Natural killer cell treated with Interleukin-12 subunit alpha and Interleukin-12 subunit beta and Interleukin-15 and Interleukin-18, amount 100 ng/mL, for 72 hours (primary cell): ENCODE results near the gene ICE2. TPM values are rescaled to one million over a fixed set of nuclear protein-coding genes. Genes with fewer than 3 reads are reported as not detected.
A peak's percentile ranks its signal among the peaks of the same experiment; 100 is the strongest.

Experiments used
- ATAC-seq, 2 donors: fragments of 150-1000 bp; cut with Tn5 transposase in 1 of 2; sonication (Bioruptor Pico), chemical (Tn5 transposase) in 1 of 2; 2 replicates each; pipeline ENCODE4 v1.10.0; 2021
- DNase-seq: peaks from one replicate; pipeline ENCODE4 v3.0.0; 2022; ENCODE audit warnings: low spot score
- H3K27ac Mint-ChIP-seq, 2 donors: 1 replicate in 1 of 2; 2 replicates in 1 of 2; pipeline ENCODE4 v1.8.0; 2022; ENCODE audit warnings: mixed read lengths in 2 of 2, mild to moderate bottlenecking in 1 of 2, moderate library complexity in 1 of 2
- H3K27me3 Mint-ChIP-seq, 2 donors: 1 replicate in 1 of 2; 2 replicates in 1 of 2; pipeline ENCODE4 v1.8.0; 2022; ENCODE audit warnings: mixed read lengths in 2 of 2
- H3K36me3 Mint-ChIP-seq: one replicate; pipeline ENCODE4 v1.8.0; 2022; ENCODE audit warnings: mixed read lengths
- H3K4me1 Mint-ChIP-seq, 2 donors: 1 replicate in 1 of 2; 2 replicates in 1 of 2; pipeline ENCODE4 v1.8.0; 2022; ENCODE audit warnings: low read depth in 2 of 2, mixed read lengths in 2 of 2, mild to moderate bottlenecking in 1 of 2
- H3K4me3 Mint-ChIP-seq: one replicate; pipeline ENCODE4 v1.8.0; 2022; ENCODE audit warnings: mixed read lengths
- H3K9me3 Mint-ChIP-seq: 2 replicates; pipeline ENCODE4 v1.8.0; 2022; ENCODE audit warnings: mixed read lengths
- total RNA-seq, 2 donors: library from RNA; stranded (reverse); gene quantifications; one replicate each; pipeline ENCODE4 v1.2.3, GENCODE V29; 2022

The ICE2 gene
- total RNA-seq, 2 donors from 2014 or later = 38.9 to 79.4 TPM

DNA sequence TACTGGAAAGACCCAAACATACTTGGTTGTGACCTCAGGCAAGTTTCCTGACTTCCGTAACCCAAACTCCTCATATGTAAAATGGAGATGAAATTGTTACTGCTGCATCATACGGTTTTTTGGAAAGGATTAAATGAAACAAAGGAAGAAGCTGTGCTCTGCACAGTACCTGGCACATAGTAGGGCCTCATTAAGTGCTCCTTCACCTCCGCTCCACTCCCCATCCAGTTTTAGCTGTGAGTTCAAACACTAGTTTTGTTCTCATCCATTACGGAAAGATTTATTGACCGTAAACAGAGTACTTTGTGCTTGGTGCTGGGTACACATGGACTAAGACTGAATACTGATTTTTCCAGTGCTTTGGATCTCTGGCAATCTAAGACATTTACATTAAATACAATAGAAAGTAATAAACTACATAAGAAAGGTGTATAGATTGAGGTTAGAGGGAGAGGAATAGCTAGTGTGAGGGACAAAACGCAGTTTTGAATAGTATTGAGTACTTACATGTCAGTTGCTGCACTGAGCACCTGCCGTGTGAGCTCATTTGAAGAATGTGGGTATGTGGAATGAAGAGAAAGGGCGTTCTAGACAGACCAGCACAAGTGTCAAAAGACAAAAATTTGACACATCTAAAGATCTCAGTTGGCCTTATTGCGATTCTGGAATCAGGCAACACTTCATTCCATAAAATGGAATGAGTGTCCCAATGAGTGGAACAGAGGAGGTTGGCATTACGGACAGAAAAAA, 594 bp upstream of the ICE2 start:
- H3K36me3 Mint-ChIP-seq = peaks cover 12% of the 10 kb centered on the region
- DNase-seq (no peak), ATAC-seq (no peak)
- no peaks in the 10 kb centered on the region for H3K9me3 Mint-ChIP-seq
- peak overlapping the region; percentile 99 for H3K4me3 Mint-ChIP-seq
- peak overlapping the region; percentile 92 to 96 for H3K27ac Mint-ChIP-seq
- no peaks in the 10 kb centered on the region for H3K27me3 Mint-ChIP-seq
- peaks cover 34 to 44% of the 10 kb centered on the region in 2 donors for H3K4me1 Mint-ChIP-seq

- H3K36me3 Mint-ChIP-seq = peaks cover 15% of the 10 kb centered on the region
- H3K27me3 Mint-ChIP-seq = no peaks in the 10 kb centered on the region
- no peaks in the 10 kb centered on the region for H3K9me3 Mint-ChIP-seq
- H3K27ac Mint-ChIP-seq = peak overlapping the region; percentile 92 to 96
- DNase-seq (no peak), ATAC-seq (no peak)
- peaks cover 32 to 46% of the 10 kb centered on the region in 2 donors for H3K4me1 Mint-ChIP-seq
- peak overlapping the region; percentile 99 for H3K4me3 Mint-ChIP-seq
These were observed 901 bp downstream of the ICE2 start for GRCh38 chr15:60477916-60478565.

GRCh38 chr15:60477164-60477563, 1.8 kb downstream of the ICE2 start:
- peak overlapping the region; percentile 99 for H3K4me3 Mint-ChIP-seq
- H3K9me3 Mint-ChIP-seq = no peaks in the 10 kb centered on the region
- H3K27me3 Mint-ChIP-seq = no peaks in the 10 kb centered on the region
- H3K27ac Mint-ChIP-seq = peak overlapping the region; percentile 92 to 96
- peaks cover 33 to 48% of the 10 kb centered on the region in 2 donors for H3K4me1 Mint-ChIP-seq
- peaks cover 19% of the 10 kb centered on the region for H3K36me3 Mint-ChIP-seq
- no peak for DNase-seq
- no peak for ATAC-seq

DNA sequence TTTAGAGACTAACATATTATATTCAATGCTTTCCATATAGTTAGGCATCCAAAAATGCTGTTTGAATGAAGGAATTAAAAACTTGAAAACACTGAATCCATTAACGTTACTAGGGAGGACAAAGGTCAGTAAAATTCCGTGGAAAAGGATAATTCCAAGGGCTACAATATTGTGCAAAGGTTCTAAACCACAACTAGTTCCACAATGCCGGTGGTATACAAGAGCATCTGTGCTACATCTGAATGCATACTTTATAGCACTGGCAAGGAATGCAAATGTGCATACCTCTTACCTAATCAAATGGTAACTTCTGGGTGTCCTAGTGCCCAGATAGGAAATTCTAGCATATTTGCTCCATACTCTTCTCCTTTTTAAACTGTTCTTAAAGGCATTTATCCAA, 2.2 kb downstream of the ICE2 start:
- H3K4me1 Mint-ChIP-seq = peaks cover 33 to 48% of the 10 kb centered on the region in 2 donors
- H3K27ac Mint-ChIP-seq = no peak overlapping the region
- H3K27me3 Mint-ChIP-seq = no peaks in the 10 kb centered on the region
- DNase-seq (no peak), ATAC-seq (no peak)
- peaks cover 19% of the 10 kb centered on the region for H3K36me3 Mint-ChIP-seq
- peak overlapping the region; percentile 32 for H3K4me3 Mint-ChIP-seq
- H3K9me3 Mint-ChIP-seq = no peaks in the 10 kb centered on the region

- no peaks in the 10 kb centered on the region for H3K27me3 Mint-ChIP-seq
- peak in 1 of 2 donors; percentile 24 for ATAC-seq
- peak overlapping the region in 1 of 2 donors; percentile 9 for H3K27ac Mint-ChIP-seq
- no peak overlapping the region for H3K4me3 Mint-ChIP-seq
- DNase-seq = no peak
- H3K36me3 Mint-ChIP-seq = peaks cover 32% of the 10 kb centered on the region
- peaks cover 17 to 34% of the 10 kb centered on the region in 2 donors for H3K4me1 Mint-ChIP-seq
- H3K9me3 Mint-ChIP-seq = no peaks in the 10 kb centered on the region
These were observed 5.8 kb downstream of the ICE2 start for GRCh38 chr15:60473135-60473534.

GRCh38 chr15:60471314-60471713, 7.6 kb downstream of the ICE2 start:
- no peak for ATAC-seq
- peaks cover 32% of the 10 kb centered on the region for H3K36me3 Mint-ChIP-seq
- no peak overlapping the region for H3K27ac Mint-ChIP-seq

DNA sequence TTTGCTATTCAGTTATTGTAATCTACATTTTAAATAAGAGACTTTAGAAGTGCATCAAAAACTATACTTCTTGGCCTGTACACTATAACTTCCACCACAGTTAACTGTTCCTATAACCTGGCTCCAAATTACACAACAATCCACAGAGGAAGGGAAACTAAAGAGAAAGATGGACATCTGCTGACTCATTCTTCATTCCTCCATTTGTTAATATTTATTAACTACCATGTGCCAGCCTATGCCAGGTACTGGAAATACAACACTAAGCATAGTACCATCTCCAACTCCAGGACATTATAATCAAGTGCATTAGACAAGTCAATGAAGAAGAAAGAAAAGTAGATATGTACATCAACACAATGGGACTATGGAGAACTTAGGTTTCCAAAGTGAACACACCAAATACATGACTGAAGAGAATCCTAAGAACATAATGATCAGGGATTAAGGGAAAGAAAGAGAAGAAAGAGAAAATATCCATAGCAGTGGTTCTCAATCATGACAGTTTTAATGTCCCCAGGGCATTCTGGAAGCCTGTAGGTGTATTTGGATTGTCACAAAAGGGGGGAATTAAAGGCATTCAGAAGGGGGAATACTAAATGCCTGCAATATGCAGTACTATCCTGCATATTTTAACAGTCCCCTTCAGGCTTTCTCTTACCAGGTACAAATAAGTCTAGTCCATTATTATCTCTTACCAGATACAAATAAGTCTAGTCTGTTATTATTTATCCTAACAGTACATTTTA, 8.9 kb downstream of the ICE2 start:
- DNase-seq = no peak
- H3K36me3 Mint-ChIP-seq = peaks cover 35% of the 10 kb centered on the region
- H3K27ac Mint-ChIP-seq = no peak overlapping the region
- no peak for ATAC-seq
- H3K9me3 Mint-ChIP-seq = no peaks in the 10 kb centered on the region
- no peak overlapping the region for H3K4me3 Mint-ChIP-seq
- H3K27me3 Mint-ChIP-seq = no peaks in the 10 kb centered on the region
- H3K4me1 Mint-ChIP-seq = peaks cover 11 to 20% of the 10 kb centered on the region in 2 donors

More at GRCh38 chr15:60471314-60471713, 7.6 kb downstream of the ICE2 start:
- H3K9me3 Mint-ChIP-seq = no peaks in the 10 kb centered on the region
- no peak overlapping the region for H3K4me3 Mint-ChIP-seq
- no peaks in the 10 kb centered on the region for H3K27me3 Mint-ChIP-seq
- H3K4me1 Mint-ChIP-seq = peaks cover 11 to 24% of the 10 kb centered on the region in 2 donors
- no peak for DNase-seq

- H3K27me3 Mint-ChIP-seq = no peaks in the 10 kb centered on the region
- H3K4me3 Mint-ChIP-seq = no peak overlapping the region
- no peak for ATAC-seq
- DNase-seq = no peak
- H3K27ac Mint-ChIP-seq = no peak overlapping the region
- H3K36me3 Mint-ChIP-seq = peaks cover 21% of the 10 kb centered on the region
- no peaks in the 10 kb centered on the region for H3K9me3 Mint-ChIP-seq
- H3K4me1 Mint-ChIP-seq = peaks cover 2 to 4% of the 10 kb centered on the region in 2 donors
These were observed 13.9 kb downstream of the ICE2 start for GRCh38 chr15:60464836-60465630.

DNA sequence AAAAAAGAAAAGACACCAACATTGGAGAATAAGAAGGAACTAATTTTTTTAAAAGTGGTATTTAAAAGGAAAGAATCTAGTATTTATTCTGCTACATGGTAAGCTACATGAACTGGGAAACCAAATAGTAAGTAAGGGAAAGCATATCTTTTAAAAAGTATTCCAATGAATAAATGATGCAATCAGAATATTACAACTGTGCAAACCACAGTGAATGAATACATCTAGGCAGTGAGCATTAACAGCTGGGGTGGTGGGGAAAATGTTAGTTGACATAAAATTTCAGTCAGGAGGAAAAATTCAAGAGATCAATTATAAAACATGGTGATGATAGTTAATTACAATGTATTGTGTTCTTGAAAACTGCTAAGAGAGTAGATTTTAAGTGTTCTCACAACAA, 16.9 kb downstream of the ICE2 start:
- no peak for DNase-seq
- no peaks in the 10 kb centered on the region for H3K4me1 Mint-ChIP-seq
- no peak overlapping the region for H3K27ac Mint-ChIP-seq

DNA sequence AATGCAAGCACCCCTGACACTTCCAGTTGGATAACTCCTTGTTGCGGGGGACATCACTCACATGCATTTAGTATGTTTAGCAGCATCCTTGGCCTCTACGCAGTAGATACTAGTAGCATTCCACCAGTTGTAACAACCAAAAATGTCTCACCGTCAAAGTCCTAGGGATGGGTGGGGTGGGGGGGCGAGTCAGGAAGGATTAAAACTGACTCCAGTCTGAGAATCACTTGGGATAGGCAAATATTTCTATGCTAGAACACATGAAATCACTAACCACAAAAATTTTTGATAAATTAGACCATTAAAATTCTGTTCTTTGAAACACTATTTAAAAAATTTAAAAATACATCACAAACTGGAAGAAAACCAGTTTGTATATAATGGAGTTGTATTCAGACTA, 18.0 kb downstream of the ICE2 start:
- ATAC-seq (no peak), DNase-seq (no peak)
- H3K4me1 Mint-ChIP-seq = no peaks in the 10 kb centered on the region
- H3K9me3 Mint-ChIP-seq = no peaks in the 10 kb centered on the region
- no peak overlapping the region for H3K27ac Mint-ChIP-seq
- peaks cover 4% of the 10 kb centered on the region for H3K36me3 Mint-ChIP-seq
- no peak overlapping the region for H3K4me3 Mint-ChIP-seq
- no peaks in the 10 kb centered on the region for H3K27me3 Mint-ChIP-seq

More for the DNA sequence above, 16.9 kb downstream of the ICE2 start:
- H3K9me3 Mint-ChIP-seq = no peaks in the 10 kb centered on the region
- no peak overlapping the region for H3K4me3 Mint-ChIP-seq
- ATAC-seq = no peak
- no peaks in the 10 kb centered on the region for H3K27me3 Mint-ChIP-seq
- H3K36me3 Mint-ChIP-seq = peaks cover 4% of the 10 kb centered on the region

GRCh38 chr15:60458721-60459120, 20.2 kb downstream of the ICE2 start:
- H3K27ac Mint-ChIP-seq = no peak overlapping the region
- DNase-seq (no peak), ATAC-seq (no peak)
- no peaks in the 10 kb centered on the region for H3K9me3 Mint-ChIP-seq
- H3K36me3 Mint-ChIP-seq = no peaks in the 10 kb centered on the region
- H3K27me3 Mint-ChIP-seq = no peaks in the 10 kb centered on the region
- H3K4me1 Mint-ChIP-seq = no peaks in the 10 kb centered on the region
- H3K4me3 Mint-ChIP-seq = no peak overlapping the region

- Mint-ChIP-seq H3K9me3 (no peaks in the 10 kb centered on the region), H3K36me3 (no peaks in the 10 kb centered on the region), H3K4me1 (no peaks in the 10 kb centered on the region), H3K4me3 (no peak overlapping the region), H3K27me3 (no peaks in the 10 kb centered on the region), H3K27ac (no peak overlapping the region)
- DNase-seq = no peak
- ATAC-seq = no peak
These were observed 21.0 kb downstream of the ICE2 start for GRCh38 chr15:60457985-60458384.

- no peak overlapping the region for H3K27ac Mint-ChIP-seq
- no peak overlapping the region for H3K4me3 Mint-ChIP-seq
- no peak for ATAC-seq
- no peaks in the 10 kb centered on the region for H3K36me3 Mint-ChIP-seq
- H3K27me3 Mint-ChIP-seq = no peaks in the 10 kb centered on the region
- no peaks in the 10 kb centered on the region for H3K4me1 Mint-ChIP-seq
- DNase-seq = no peak
- no peaks in the 10 kb centered on the region for H3K9me3 Mint-ChIP-seq
These were observed 24.1 kb downstream of the ICE2 start for GRCh38 chr15:60454824-60455223.
